Neutrophil (primary cell): ENCODE measurements around the gene COL13A1.
A peak's percentile ranks its signal among the peaks of the same experiment; 100 is the strongest.

ENCODE experiments used
- H3K27ac ChIP-seq: fragments of 200-600 bp; sonication (generic); 2 replicates; pipeline ENCODE4 v1.5.1; 2016; ENCODE audit warnings: mild to moderate bottlenecking, moderate library complexity
- H3K27me3 ChIP-seq: fragments of 200-600 bp; sonication (generic); 2 replicates; pipeline ENCODE4 v1.6.0; 2016; ENCODE audit warnings: mild to moderate bottlenecking
- H3K36me3 ChIP-seq: fragments of 200-600 bp; sonication (generic); 2 replicates; pipeline ENCODE4 v1.5.1; 2017
- H3K4me1 ChIP-seq, 2 experiments: fragments of 200-600 bp in 1 of 2; sonication (generic) in 1 of 2; 1 replicate in 1 of 2; 2 replicates in 1 of 2; pipeline versions ENCODE4 v1.5.1 to v1.6.1; 2013 to 2016; ENCODE audit warnings: low read depth in 1 of 2, low read length in 1 of 2, mild to moderate bottlenecking in 1 of 2, moderate library complexity in 1 of 2; ENCODE audit not compliant: control insufficient read depth in 1 of 2, insufficient read depth in 1 of 2
- H3K4me3 ChIP-seq, 2 experiments: fragments of 200-600 bp in 1 of 2; sonication (generic) in 1 of 2; 1 replicate in 1 of 2; 2 replicates in 1 of 2; pipeline ENCODE4 v1.5.1; 2013 to 2016; ENCODE audit warnings: low read depth in 1 of 2, low read length in 1 of 2, mild to moderate bottlenecking in 1 of 2, moderate library complexity in 1 of 2
- H3K9me3 ChIP-seq: fragments of 200-600 bp; sonication (generic); 2 replicates; pipeline ENCODE4 v1.5.1; 2016
- CTCF ChIP-seq: fragments of 200-600 bp; sonication (generic); IDR thresholded peaks from 2 replicates; pipeline ENCODE4 v1.5.1; 2016; ENCODE audit warnings: antibody characterized with exemption

COL13A1 gene

GRCh38 chr10:69958556-69958902, 156.8 kb downstream of the COL13A1 start:
- no peak overlapping the region for H3K4me3 ChIP-seq
- H3K27me3 ChIP-seq, result peaks cover 16% of the 10 kb centered on the region
- H3K4me1 ChIP-seq, result peaks cover 19 to 37% of the 10 kb centered on the region in 2 experiments
- no peak overlapping the region for H3K27ac ChIP-seq
- no peaks in the 10 kb centered on the region for H3K36me3 ChIP-seq
- H3K9me3 ChIP-seq, result no peaks in the 10 kb centered on the region
- no peak for TF ChIP-seq CTCF

- TF ChIP-seq CTCF, result no peak
- Histone ChIP-seq H3K9me3 (no peaks in the 10 kb centered on the region), H3K27ac (peak overlapping the region; percentile 85), H3K27me3 (peaks cover 12% of the 10 kb centered on the region), H3K4me1 (peaks cover 19 to 37% of the 10 kb centered on the region in 2 experiments), H3K4me3 (peak overlapping the region; percentile 45 to 49), H3K36me3 (no peaks in the 10 kb centered on the region)
These were observed 158.2 kb downstream of the COL13A1 start for GRCh38 chr10:69959911-69960310.

GRCh38 chr10:69960606-69960987, 158.9 kb downstream of the COL13A1 start:
- no peak for TF ChIP-seq CTCF
- Histone ChIP-seq H3K27ac (peak overlapping the region; percentile 85), H3K4me1 (peaks cover 19 to 37% of the 10 kb centered on the region in 2 experiments), H3K9me3 (no peaks in the 10 kb centered on the region), H3K36me3 (no peaks in the 10 kb centered on the region), H3K27me3 (peaks cover 6% of the 10 kb centered on the region), H3K4me3 (peak overlapping the region in 1 of 2 experiments; percentile 49)

- Histone ChIP-seq H3K4me1 (peaks cover 19 to 37% of the 10 kb centered on the region in 2 experiments), H3K27me3 (peaks cover 4% of the 10 kb centered on the region)
- no peak for TF ChIP-seq CTCF
These were observed 159.5 kb downstream of the COL13A1 start for GRCh38 chr10:69960988-69961880.

GRCh38 chr10:69961881-69962745, 160.4 kb downstream of the COL13A1 start:
- peaks cover 19 to 37% of the 10 kb centered on the region in 2 experiments for H3K4me1 ChIP-seq
- H3K27ac ChIP-seq, result peak overlapping the region; percentile 34
- TF ChIP-seq CTCF, result no peak
- H3K27me3 ChIP-seq, result peaks cover 4% of the 10 kb centered on the region
- no peak overlapping the region for H3K4me3 ChIP-seq
- no peaks in the 10 kb centered on the region for H3K36me3 ChIP-seq
- no peaks in the 10 kb centered on the region for H3K9me3 ChIP-seq

More at GRCh38 chr10:69960988-69961880, 159.5 kb downstream of the COL13A1 start:
- Histone ChIP-seq H3K27ac (peak overlapping the region; percentile 85), H3K9me3 (no peaks in the 10 kb centered on the region), H3K4me3 (peak overlapping the region in 1 of 2 experiments; percentile 49), H3K36me3 (no peaks in the 10 kb centered on the region)
